PC-9 (cell line): Measurements from ENCODE around the gene BTBD3.

ENCODE experiments used
- CTCF ChIP-seq: fragments of 200-600 bp; sonication (generic); conservative IDR thresholded peaks from 2 replicates; pipeline ENCODE4 v1.6.1; 2017; ENCODE audit warnings: mixed run types, antibody characterized with exemption, mild to moderate bottlenecking, moderate library complexity
- EZH2 ChIP-seq: fragments of 200-600 bp; sonication (generic); IDR thresholded peaks from 2 replicates; pipeline ENCODE4 v1.8.0; 2017; ENCODE audit warnings: antibody characterized with exemption, low read depth

- no peak for TF ChIP-seq CTCF
- TF ChIP-seq EZH2 = no peak
Measured at GRCh38 chr20:11941593-11942246, 24.0 kb downstream of the BTBD3 start.
